ENCODE data around the gene LDLR.
"Not testable (repeated sequence)": the region's sequence is repeated elsewhere in the genome, so short reads cannot be mapped to it uniquely, and the experiment has no call there.

The LDLR gene

GRCh38 chr19:11108746-11109145, 19.5 kb downstream of the LDLR start:
- no peak for DNase-seq

DNA sequence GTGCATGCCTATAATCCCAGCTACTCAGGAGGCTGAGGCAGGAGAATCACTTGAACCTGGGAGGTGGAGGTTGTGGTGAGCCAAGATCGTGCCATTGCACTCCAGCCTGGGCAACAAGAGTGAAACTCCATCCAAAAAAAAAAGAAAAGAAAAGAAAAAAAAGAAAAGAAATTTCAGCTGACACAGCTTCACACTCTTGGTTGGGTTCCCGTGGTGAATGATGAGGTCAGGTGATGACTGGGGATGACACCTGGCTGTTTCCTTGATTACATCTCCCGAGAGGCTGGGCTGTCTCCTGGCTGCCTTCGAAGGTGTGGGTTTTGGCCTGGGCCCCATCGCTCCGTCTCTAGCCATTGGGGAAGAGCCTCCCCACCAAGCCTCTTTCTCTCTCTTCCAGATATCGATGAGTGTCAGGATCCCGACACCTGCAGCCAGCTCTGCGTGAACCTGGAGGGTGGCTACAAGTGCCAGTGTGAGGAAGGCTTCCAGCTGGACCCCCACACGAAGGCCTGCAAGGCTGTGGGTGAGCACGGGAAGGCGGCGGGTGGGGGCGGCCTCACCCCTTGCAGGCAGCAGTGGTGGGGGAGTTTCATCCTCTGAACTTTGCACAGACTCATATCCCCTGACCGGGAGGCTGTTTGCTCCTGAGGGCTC, 22.0 kb downstream of the LDLR start:
- no peak for DNase-seq

GRCh38 chr19:11111771-11112144, 22.5 kb downstream of the LDLR start:
- DNase-seq = peak; percentile 2

GRCh38 chr19:11113140-11113708, 24.0 kb downstream of the LDLR start:
- no peak for DNase-seq

GRCh38 chr19:11115042-11115441, 25.8 kb downstream of the LDLR start:
- no peak for DNase-seq

DNA sequence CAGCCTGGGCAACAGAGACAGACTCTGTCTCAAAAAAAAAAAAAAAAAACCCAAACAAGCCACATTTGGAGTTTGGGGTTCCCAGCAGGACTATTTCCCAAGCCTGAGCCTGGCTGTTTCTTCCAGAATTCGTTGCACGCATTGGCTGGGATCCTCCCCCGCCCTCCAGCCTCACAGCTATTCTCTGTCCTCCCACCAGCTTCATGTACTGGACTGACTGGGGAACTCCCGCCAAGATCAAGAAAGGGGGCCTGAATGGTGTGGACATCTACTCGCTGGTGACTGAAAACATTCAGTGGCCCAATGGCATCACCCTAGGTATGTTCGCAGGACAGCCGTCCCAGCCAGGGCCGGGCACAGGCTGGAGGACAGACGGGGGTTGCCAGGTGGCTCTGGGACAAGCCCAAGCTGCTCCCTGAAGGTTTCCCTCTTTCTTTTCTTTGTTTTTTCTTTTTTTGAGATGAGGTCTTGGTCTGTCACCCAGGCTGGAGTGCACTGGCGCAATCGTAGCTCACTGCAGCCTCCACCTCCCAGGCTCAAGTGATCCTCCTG, 26.7 kb downstream of the LDLR start:
- DNase-seq = no peak

DNA sequence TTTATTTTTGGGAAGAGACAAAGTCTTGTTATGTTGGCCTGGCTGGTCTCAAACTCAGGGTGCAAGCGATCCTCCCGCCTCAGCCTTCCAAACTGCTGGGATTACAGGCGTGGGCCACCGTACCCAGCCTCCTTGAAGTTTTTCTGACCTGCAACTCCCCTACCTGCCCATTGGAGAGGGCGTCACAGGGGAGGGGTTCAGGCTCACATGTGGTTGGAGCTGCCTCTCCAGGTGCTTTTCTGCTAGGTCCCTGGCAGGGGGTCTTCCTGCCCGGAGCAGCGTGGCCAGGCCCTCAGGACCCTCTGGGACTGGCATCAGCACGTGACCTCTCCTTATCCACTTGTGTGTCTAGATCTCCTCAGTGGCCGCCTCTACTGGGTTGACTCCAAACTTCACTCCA, 27.2 kb downstream of the LDLR start:
- no peak for DNase-seq

DNA sequence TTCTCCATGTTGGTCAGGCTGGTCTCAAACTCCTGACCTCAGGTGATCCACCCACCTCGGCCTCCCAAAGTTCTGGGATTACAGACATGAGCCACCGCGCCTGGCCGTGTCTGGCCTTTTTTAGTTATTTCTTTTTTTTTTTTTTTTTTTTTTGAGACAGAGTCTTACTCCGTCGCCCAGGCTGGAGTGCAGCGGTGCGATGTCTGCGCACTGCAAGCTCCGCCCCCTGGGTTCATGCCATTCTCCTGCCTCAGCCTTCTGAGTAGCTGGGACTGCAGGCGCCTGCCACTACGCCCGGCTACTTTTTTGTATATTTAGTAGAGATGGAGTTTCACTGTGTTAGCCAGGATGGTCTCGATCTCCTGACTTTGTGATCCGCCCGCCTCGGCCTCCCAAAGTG, 32.7 kb downstream of the LDLR start:
- not testable (repeated sequence) for DNase-seq

- DNase-seq = no peak
These were observed 33.9 kb downstream of the LDLR start for GRCh38 chr19:11123114-11123513.

DNA sequence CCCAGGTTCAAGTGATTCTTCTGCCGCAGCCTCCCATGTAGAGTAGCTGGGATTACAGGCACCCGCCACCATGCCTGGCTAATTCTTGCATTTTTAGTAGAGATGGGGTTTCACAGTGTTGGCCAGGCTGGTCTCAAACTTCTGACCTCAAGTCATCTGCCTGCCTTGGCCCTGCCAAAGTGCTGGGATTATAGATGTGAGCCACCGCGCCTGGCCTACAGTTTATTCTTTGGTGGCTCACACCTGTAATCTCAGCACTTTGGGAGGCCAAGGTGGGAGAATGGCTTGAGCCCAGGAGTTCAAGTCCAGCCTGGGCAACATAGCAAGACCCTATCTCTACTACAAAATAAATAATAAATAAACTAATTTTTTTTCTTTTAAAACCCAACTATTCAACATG, 34.9 kb downstream of the LDLR start:
- not testable (repeated sequence) for DNase-seq

- peak; percentile 66 for DNase-seq
These were observed 36.9 kb downstream of the LDLR start for GRCh38 chr19:11125994-11126685.

- no peak for DNase-seq
These were observed 38.6 kb downstream of the LDLR start for GRCh38 chr19:11127905-11128304.

DNA sequence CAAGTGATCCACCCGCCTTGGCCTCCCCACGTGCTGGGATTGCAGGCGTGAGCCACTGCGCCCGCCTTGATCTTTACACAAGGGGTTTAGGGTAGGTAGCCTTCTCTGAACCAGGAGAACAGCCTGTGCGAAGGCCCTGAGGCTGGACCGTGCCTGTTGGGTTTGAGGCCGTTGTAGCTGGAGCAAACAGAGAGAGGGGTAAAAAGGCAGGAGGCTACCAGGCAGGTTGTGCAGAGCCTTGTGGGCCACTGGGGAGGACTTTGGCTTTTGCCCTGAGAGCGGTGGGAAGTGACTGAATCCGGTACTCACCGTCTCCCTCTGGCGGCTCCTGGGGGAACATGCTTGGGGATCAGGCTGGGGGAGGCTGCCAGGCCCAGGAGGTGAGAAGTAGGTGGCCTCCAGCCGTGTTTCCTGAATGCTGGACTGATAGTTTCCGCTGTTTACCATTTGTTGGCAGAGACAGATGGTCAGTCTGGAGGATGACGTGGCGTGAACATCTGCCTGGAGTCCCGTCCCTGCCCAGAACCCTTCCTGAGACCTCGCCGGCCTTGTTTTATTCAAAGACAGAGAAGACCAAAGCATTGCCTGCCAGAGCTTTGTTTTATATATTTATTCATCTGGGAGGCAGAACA, 41.7 kb downstream of the LDLR start:
- DNase-seq = no peak

- no peak for DNase-seq
These were observed 42.2 kb downstream of the LDLR start for GRCh38 chr19:11131471-11131870.

DNA sequence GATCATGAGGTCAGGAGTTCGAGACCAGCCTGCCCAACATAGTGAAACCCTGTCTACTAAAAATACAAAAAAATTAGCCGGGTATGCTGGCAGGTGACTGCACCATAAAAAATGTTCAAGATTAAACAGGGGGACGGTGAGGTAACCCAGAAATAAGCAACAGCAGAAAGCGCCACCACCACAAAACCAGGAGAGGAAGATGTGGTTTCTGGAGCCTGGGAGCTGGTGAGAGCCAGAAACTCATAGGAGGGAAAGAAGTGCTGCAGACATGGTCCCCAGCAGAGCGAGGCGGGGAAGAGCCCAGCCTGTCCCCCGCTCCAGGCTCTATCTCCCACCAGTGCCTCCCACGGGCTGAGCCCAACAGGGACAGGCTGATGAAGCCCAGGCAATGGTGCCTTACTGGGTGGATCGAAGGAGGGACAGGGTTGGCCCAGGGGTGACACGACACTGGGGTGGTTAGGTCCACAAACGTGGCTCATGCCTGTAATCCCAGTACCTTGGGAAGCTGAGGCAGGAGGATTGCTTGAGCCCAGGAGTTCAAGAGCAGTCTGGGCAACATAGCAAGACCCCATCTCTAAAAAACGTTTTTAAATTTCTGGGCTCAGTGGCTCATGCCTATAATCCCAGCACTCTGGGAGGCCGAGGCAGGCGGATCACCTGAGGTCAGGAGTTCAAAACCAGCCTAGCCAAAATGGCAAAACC, 47.3 kb downstream of the LDLR start:
- no peak for DNase-seq

DNA sequence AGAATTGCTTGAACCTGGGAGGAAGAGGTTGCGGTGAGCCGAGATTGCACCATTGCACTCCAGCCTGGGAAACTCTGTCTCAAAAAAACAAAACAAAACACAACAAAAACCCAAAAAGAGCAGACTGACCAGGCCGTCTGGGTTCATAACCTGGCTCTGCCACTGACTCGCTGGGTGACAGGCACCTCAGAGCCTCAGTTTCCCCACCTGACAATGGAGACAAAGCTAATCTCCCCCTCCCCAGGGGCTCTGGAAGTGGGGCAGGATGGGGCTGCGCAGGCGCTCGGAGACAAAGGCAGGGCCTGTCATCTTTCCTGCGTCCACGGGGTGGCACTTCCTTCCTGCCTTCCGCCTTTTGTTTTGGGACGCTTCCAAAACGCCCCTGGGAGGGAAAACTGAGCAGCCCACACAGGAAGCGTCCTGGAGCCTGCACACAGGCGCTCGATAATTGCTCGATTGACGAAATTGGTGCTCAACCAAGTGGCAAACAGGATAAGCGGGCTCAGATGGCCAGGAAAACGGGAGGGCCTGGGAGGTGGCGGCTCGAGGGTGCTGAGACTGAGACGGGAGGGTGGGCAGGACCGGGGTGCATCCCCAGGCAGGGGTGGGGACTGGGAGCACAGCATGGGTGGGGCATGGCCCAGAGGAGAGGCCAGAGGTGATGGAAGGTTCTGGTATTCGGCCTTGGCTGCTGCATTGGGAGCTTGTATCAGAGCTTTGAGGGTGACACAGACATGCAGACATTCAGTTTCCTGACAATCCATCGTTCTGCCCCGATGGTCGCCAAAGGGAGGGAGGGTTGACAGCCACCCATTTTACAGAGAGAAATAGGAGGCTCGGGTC, 48.5 kb downstream of the LDLR start:
- DNase-seq = peak; percentile 88

DNA sequence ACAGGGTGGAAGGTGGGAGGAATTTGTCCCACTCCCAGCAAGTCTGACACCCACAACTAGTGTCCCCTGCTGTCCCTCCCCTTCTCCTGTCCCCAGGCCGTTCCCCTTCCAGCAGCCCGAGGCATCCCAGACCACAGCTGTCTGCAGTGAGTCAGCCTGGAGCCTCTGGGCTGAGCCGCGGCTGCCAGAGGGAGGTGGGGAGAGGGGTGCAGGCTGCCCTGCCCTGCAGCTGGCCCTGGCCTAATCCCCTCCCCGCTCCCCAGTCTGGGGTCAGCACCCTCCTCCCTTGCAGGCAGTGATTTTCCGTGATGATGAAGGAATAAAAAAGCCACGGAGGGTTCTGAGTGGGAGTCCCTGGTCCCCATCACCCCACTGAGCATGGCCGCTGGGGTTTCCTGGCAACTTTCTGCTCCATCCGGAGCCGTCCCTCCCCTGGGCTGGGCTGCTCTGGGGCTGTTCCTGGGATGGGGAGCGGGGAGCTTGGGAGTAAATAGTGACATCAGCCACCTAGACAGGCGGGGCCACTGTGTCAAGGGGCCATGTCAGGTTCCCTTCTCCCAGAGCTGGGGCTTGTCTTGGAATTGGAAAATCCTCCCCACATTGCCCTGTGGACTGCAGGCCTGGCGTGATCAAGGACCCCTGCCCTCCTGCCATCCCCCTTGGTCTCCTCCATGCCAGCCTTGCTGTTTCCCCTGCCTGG, 49.5 kb downstream of the LDLR start:
- peak; percentile 14 for DNase-seq

DNA sequence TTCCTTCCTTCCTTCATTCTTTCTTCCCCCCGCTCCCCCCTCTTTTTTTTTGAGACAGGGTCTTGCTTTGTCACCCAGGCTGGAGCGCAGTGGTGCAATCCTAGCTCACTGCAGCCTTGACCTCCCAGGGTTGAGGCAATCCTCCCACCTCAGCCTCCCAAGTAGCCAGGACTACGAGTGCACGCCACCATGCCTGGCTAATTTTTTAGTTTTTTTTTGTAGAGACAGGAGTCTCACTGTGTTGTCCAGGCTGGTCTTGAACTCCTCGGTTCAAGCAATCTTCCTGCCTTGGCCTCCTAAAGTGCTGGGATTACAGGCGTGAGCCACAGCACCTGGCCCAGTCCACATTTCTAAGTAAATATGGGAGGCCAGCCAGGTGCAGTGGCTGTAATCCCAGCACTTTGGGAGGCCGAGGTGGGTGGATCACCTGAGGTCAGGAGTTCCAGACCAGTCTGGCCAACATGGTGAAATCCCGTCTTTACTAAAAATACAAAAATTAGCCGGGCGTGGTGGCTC, 50.8 kb downstream of the LDLR start:
- not testable (repeated sequence) for DNase-seq

DNA sequence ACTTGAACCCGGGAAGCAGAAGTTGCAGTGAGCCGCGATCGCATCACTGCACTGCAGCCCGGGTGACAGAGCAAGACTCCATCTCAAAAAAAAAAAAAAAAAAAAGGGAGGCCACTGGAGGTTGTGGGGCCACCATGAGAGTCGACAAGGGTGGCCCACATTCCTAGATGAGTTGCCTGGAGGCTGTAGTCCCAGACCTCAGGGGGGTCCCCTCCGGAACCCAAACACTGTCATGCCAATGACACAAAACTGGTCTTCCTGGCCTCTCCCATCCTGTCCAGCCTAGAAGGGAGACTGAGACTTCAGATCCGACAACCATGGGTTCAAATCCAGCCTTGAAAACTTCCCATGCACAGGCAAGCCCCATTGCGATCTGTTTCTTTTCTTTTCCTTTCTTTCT, 51.6 kb downstream of the LDLR start:
- no peak for DNase-seq

- DNase-seq = no peak
These were observed 52.8 kb downstream of the LDLR start for GRCh38 chr19:11141937-11142527.

Data from DMS79 treated with DMSO at 0.1 percent for 48 hours (cell line).